Ureter (tissue), 1 donor: ENCODE results near the gene SMAD3. TPM values are rescaled to one million over a fixed set of nuclear protein-coding genes. Genes with fewer than 3 reads are reported as not detected.
"Not testable (repeated sequence)": the region's sequence is repeated elsewhere in the genome, so short reads cannot be mapped to it uniquely, and the experiment has no call there.

Experiments
- DNase-seq: peaks from one replicate; pipeline ENCODE4 v3.0.0-alpha.2; 2020; ENCODE audit warnings: low spot score
- total RNA-seq: library from RNA; stranded (reverse); gene quantifications from one replicate; pipeline ENCODE4 v1.2.4, GENCODE V29; 2023
- donor health status: DM: yes; HTN: yes; CAD: no.

Gene SMAD3
- total RNA-seq, 1 donor from 2014 or later = 124 TPM

DNA sequence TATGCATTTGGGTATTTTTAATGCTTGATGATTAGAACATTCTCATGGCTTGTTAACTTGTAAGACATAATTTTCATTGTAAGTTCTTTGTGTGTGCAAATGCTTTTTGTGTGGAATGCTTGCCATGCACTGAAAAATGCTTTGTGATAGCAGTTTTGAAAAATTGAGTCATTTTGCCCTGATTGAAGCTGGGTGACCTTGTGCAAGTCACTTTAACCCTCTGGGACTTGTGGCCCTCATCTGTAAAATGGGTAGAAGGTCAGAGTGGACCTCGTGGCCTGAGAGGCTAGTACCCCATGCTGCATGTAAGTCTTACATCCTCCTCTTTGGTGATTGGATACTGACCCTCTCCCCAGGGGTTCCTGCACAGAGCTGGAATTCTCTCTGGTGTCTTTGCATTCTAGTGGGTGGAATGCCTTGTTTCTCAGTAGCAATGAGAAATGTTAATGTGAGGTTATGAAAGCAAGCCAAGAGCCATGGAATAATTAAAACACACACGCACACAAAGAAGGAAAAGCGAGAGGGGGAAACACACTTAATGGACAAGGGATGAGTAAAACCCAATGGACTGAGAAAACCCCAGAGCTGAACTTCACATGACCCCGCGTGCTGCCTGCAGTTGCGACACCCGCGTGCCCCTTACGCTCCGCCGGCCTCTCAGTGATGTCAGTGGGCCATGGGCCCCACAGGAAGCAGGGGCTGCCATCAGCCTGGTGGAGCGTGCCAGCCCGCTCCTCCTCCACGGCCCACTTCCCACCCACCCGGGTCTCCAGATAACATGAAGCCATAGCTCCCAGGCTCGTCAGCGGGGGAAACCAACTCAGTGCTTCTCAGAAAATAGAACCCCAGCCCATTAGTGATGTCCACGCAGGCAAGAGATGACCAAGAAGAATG lies 44.0 kb downstream of the SMAD3 start:
- DNase-seq = peak; percentile 70

DNA sequence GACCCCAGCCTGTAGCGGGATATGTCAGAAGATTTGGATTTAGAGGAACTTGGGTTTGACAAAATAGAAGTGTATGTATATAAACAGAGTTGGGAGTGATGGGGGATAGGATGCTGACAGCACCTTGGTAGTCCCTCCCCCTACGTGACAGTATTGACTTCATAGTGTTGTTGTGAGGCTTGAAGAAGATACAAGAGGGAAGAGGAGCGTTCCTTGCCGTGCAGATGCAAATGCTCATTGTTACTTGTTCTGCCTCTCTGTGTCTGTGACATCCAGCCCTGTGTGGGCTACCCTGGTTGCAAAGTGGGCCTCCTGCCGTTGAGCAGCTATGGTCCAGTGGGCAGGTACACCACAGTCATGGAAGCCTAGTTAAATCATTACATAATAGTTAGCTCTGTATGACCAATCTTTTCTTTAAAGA lies 45.0 kb downstream of the SMAD3 start:
- DNase-seq = no peak

DNA sequence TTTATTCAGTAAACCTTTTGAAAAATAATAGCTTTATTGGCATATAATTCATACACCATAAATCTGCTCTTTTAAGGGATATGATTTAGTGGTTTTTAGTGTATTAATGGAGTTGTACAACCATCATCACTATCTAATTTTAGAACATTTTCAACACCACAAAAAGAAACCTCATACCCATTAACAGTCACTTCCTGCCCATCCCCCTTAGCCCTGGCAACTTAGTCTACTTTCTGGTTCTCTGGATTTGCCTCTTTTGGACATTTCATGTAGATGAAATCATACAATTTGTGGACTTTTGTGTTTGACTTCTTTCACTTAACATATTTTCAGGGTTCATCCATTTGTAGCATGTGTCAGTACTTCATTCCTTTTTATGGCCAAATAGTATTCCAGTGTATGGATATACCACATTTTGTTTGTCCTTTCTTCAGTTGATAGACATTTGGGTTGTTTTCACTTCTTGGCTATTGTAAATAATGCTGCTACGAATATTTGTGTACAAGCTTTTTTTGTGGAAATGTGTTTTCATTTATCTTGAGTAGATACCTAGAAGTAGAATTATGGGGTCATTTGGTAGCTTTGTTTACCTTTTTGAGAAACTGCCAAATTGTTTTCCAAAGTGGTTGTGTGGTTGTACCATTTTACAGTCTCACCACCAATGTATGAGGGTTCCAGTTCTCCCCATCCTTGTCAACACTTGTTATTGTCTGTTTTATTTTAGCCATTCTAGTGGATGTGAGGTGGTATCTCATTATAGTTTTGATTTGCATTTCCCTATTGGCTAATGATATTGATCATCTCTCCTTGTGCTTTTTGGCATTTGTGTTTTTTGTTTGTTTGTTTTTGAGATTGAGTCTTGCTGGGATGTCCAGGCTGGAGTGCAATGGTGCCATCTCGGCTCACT lies 45.8 kb downstream of the SMAD3 start:
- DNase-seq = no peak

DNA sequence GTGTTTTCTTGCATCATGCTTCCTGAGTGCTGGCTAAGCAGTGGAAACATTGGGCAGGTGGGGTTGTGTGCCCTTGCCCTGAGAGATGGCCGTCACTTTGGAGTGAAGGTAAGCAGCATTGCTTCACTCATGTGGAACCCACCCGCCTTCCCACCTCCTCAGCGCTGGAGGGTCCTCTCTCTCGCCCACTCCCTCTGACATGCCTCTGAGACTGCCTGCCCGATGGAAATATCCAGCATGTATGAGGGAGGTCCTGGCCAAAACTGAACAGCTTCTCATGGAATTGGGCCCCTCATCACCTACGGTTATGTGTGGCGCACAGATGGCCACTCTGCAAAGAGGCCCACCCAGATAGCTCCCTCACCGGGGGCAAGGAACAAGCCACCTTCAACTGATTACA lies 48.6 kb downstream of the SMAD3 start:
- no peak for DNase-seq

DNA sequence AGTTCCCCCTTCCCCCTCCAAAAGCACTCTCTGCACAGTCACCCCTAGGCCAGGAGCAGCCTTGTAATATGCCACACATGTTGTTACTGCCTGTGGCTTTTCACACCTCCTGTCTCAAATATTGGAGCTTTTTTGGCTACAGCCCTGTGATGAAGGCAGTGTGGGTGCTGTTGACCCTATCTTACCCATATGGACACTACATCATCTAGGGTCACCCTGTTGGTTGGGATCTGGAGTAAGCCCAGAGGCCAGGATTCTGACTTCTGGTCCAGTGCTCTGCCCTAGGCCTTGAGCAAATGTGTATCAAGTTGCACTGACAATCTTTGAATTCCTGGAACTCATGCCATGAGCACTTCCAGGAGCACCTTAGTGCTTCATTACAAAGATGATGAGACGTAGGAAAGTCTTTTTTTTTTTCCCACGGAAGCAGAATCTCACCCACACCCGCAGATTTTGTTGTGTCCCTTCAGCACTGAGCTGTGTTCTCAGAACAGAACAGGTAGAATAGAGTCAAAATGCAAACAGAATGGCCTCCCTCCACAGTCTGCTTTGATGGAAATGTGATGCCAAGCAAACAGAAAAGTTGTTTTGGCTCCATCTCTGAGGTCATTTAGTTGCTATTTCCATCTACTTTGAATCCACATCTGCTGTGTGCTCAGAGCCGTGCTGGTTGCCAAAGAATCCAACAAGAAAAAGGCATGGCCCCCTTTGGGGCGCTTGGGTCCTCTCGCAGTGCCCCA lies 49.6 kb downstream of the SMAD3 start:
- no peak for DNase-seq

DNA sequence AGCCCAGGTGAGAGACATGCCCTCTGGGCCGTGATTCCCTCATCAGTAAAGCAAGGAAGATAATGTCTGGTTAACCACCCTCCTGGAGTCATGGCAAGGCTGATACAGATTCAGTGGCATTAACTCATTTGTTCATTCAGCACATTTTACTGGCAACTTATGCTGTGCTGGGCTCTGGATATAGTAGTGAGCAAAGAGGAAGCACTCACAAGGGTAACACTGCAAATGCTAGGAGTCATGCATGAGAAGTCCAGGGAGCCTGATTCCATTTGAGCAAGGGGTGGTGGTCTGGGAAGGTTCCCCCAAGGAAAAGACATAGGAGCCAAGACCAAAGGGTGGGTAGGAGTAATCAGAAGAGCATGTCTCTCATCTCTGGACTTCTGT lies 50.2 kb downstream of the SMAD3 start:
- no peak for DNase-seq

DNA sequence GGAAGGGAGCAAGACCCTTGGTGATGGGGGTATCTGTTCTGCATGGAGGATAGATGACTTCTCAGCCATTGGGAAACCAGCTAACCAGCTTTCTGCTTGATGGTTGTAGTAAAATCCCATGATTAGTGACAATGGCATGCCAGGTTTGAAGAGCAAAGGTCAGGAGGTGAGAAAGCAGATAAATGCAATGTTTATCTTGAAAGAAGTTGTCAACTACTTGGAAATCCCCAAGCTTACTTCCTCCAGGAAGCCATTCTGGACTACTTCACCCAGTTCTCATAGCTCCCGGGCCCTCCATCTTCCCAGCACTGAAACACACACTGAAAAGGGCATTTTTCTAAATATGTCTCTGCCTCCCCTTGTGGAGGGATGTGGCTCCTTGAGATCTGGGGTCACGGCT lies 51.3 kb downstream of the SMAD3 start:
- no peak for DNase-seq

DNA sequence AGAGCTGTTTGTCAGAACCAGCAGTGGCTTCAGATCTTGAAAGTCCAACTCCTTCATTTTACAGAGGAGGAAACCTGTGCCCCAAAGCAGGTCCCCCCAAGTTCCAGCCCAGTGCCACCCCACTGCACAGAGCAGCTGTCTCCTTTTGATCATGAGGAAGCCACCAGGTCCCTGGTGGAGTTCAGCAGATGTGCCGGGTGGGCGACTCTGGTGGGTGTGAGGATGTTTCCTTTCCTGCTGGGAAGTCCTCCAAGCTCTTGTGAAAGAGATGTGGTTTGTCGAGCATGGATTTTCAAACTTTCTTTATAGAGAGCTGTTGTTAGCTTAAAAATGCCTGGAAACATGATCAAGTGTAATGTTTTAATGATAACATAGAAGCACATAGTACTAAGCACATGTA lies 52.0 kb downstream of the SMAD3 start:
- DNase-seq = no peak

DNA sequence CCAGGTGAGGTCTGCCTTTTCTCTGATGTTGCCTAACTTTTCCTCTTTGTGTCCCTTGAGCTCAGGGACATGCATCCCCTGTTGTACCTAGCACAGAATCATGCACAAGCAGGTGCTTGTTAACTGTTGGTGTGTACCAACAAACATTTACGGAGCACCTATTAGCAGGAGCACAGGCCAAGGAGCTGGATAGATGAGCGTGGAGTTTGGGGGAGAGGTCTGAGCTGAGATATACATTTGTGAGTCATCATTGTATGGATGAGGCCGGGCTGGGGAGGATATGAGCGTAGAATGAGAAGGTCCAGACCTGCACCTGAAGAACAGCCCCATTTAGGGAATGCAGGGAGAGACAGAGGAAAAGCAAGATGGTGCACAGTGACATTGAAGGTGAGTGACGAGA lies 53.4 kb downstream of the SMAD3 start:
- no peak for DNase-seq

DNA sequence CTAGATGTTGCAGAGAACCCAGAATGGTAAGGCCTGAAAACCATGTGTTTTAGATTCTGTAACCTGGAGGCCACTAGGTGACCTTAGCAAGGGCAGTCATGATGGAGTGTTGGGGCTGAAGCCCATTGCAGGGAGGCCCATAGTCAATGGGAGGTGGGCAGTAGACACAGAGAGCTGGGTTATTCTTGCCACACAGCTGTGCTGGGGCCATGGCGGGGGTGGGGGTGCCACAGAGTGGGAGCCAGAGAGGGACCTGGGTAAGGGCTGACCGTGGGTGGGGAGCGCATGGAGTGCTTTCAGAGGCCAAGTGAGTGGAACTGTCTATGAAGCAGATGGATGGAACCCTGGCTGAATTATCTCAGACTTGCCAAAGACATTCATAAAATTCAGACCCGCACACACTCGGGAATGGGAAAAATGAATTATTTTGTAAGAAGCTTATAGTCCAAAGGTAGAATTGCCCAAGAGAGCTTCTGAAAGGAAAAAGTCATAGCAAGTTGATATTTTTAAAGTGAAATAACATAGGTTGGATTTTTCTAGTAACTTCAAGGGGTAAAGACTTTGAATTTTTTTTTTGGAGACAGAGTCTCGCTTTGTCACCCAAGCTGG lies 53.9 kb downstream of the SMAD3 start:
- DNase-seq = no peak

DNA sequence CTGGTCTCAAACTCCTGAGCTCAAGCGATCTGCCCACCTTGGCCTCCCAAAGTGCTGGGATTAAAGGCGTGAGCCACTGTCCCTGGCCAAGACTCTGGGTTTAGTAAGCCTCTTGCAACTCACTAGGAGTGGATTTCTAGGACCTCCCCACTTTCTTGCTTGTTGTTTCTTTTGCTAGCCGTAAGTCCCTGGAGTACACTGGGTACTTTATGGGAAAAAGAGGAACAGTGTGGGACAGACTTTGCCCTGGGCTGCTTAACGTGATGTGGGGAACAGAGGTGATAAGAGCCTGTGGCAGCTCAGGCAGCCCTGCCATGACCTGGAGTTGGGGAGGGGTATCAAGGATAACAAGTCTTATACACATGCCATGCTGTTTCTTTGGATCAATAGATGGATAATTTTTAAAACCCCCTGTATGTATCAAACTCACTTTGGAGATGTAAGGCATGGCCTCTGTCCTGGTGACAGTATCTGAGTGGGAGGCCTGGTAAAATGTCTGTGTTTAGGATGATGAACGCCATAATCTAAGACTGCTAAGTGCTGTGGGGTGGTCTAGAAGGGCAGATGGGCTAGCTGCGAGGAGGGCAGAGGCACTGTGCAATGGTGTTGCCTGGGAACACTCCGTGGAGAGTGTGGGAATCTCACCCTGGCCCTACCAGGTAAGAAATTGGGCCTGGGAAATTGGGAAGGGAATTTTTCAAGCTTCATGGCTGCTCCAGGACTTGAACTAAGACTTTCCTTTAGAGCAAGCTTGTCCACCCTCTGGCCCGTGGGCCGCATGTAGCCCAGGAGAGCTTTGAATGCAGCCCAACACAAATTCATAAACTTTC lies 54.8 kb downstream of the SMAD3 start:
- DNase-seq = no peak

DNA sequence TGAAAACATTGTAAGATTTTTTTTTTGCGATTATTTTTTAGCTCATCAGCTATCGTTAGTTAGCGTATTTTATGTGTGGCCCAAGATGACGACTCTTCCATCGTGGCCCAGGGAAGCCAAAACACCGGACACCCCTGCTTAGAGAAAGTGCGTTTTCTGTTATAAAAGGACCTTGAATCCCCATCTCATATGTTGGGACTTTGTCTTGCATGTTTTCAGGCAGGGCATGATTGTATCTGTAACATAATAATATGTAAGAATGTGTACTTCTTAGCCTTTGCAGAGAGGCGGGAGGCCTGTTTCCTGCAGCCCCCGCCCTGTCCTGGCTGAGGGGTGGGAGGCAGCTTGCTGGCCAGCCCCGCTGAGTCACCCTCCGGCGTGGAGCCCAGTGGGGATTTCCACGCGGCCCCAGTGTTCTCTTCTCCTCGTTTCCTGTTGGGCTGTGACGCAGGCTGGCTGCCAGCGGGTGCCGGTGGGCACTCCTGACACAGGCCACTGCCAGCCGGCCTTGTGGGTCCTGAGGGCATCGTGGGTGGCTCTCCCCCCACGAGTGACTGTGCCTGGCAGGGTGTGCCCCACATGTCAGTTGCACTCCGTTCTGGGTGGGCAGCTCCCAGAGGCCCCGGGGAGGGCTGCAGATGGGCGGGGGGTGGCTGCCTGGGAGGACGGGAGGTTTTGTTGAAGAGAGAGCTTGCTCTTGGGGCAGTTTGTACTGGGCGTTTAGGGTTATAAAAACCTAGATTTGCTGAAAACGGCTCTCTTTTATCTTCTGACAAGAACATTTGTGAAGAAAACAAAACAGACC lies 55.6 kb downstream of the SMAD3 start:
- peak; percentile 91 for DNase-seq

DNA sequence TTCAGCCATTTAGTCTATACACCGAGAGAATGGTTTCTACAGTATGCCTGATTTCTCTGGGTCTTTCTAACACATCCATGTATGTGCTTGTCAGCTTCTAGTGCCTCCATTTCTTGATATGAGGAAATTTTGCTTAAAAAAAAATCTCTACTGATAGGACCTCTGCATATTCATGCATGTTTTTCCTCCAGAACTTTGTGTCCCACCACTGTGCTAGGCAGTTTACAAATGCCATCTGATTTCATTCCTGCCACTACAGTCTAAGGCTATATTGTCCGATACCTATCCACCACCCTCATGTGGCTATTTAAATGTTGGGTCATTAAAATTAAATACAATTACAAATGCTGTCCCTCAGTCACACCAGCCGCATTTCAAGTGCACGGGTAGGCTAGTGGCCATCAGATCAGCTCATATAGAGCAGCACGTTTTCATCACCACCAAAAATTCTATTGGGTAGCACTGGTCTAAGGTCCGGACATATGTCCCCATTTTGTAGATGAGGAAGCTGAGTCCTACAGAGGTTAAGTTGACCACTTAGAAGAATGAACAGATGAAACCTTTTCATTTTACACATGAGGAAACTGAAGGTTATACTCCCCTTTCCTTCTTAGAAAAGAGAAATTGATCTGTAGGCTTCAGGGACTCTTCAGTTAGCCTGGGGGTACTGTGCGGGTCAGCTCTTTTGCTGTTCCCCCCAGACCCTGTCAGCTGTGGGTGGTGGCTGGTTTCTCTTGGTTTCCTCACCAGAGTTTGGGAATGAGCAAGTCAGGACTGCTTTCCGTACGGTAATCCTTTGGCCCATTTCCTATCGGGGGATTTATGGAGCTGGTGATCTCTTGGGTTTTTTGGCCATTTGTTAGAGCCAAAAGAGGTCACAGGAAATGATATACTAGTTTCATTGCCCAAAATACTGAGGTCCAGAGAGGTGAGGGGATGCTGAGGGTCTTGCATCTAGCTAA lies 56.5 kb downstream of the SMAD3 start:
- DNase-seq = no peak

DNA sequence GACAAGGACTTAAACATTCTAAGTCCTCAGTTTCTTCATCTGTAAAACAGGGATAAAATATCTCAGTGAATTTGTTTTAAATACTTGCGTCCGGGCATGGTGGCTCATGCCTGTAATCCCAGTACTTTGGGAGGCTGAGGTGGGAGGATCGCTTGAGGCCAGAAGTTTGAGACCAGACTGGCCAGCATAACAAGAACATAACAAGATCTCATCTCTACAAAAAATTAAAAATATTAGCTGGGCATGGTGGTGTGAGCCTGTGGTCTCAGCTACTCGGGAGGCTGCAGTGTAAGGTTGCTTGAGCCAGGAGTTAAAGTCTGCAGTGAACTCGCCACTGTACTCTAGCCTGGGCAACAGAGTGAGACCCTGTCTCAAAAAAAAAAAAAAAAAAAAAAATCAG lies 57.4 kb downstream of the SMAD3 start:
- not testable (repeated sequence) for DNase-seq

DNA sequence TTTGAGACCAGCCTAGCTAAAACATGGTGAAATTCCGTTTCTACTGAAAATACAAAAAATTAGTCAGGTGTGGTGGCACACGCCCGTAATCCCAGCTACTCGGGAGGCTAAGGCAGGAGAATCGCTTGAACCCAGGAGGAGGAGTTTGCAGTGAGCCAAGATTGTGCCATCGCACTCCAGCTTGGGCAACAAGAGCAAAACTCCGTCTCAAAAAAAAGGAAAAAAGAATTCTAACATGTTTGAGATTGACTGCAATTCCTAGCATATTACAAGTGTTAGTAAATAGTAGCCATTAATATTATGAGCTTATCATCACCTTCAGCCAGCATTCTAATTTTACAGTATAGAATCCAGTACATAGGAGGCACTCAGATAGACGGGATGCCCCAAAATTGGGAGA lies 57.9 kb downstream of the SMAD3 start:
- not testable (repeated sequence) for DNase-seq

DNA sequence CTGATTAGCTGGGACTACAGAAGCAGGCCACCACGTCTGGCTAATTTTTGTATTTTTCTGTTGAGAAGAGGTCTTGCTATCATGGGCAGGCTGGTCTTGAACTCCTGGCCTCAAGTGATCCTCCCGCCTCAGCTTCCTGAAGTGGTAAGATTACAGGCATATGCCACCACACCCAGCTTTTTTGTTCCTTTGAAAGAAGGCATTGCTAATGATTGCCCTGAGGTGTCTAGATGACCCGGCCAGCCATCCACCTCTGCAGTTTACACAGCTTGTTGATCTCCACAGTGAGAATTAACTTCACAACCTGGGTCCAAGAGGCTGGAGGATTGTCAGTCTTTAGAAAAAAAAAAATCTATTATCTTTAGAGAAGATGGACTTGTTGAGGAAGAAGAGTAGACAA lies 58.7 kb downstream of the SMAD3 start:
- no peak for DNase-seq

DNA sequence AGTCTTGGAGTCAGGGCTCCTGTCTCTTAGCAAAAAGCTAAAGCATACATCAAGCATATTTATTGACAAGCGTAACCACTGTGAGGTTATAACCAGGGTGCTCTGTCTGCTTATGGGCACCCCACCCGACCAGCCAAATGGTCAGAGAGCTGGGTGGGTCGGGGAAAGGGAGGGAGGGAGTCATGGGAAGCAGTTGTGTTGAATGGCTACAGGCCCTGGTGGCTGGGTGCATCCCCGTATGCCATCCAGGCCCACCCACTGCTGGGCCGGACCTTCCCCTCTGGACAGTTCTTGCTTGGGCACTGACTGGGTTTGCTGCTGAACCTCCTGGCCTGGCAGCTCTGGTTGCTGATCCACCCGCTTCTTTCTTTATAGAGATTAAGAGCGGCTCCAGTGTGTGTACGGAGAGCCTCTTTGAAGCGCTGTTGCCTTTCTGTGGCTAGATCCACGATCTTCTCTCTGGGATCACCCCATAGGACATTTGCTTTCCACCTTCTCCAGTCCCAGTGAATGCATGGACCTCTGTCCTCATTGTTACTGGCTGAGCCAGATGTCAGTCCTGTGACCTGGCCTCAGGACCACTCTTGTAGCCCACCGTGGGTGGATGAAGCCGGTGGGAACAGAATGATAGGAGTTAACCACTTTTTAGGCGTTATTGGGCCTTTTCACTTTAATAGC lies 59.6 kb downstream of the SMAD3 start:
- no peak for DNase-seq
